Measurements from ENCODE around the gene ACVR1B. TPM values are rescaled to one million over a fixed set of nuclear protein-coding genes. Genes with fewer than 3 reads are reported as not detected.

Gene ACVR1B
- total RNA-seq, 1 donor = 17.1 TPM

- peak overlapping the region; percentile 64 for H3K4me3 ChIP-seq (ENCODE audit: low read depth, low read length)
- TF ChIP-seq, protein P1, sequence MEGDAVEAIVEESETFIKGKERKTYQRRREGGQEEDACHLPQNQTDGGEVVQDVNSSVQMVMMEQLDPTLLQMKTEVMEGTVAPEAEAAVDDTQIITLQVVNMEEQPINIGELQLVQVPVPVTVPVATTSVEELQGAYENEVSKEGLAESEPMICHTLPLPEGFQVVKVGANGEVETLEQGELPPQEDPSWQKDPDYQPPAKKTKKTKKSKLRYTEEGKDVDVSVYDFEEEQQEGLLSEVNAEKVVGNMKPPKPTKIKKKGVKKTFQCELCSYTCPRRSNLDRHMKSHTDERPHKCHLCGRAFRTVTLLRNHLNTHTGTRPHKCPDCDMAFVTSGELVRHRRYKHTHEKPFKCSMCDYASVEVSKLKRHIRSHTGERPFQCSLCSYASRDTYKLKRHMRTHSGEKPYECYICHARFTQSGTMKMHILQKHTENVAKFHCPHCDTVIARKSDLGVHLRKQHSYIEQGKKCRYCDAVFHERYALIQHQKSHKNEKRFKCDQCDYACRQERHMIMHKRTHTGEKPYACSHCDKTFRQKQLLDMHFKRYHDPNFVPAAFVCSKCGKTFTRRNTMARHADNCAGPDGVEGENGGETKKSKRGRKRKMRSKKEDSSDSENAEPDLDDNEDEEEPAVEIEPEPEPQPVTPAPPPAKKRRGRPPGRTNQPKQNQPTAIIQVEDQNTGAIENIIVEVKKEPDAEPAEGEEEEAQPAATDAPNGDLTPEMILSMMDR (IDR thresholded peaks at IDR 0.05; ENCODE audit: insufficient read depth, low read length) = no peak
- no peak for DNase-seq (ENCODE audit: low read depth)
Measured at GRCh38 chr12:52023976-52024688, 72.6 kb downstream of the ACVR1B start.

DNA sequence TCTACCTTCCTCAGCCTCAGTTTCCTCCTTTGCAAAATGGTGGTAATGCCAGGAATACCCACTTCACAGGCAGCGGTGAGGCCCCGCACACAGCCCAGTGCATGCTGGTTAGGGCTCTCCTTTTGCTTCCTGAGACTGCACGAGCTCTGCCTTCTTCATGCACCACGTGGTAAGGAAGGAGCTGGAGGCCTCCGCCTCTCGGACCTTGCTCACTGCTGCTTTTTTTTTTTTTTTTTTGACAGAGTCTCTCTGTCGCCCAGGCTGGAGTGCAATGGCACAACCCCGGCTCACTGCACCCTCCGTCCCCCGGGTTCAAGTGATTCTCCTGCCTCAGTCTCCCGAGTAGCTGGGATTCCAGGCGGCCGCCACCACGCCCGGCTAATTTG is 73.3 kb downstream of the ACVR1B start:
- DNase-seq (ENCODE audit: low read depth) = peak; percentile 50
- TF ChIP-seq, protein P1 (IDR thresholded peaks at IDR 0.05; ENCODE audit: insufficient read depth, low read length) = no peak
- no peak overlapping the region for H3K4me3 ChIP-seq (ENCODE audit: low read depth, low read length)

GRCh38 chr12:52026263-52026662 is 74.8 kb downstream of the ACVR1B start:
- DNase-seq (ENCODE audit: low read depth) = no peak
- TF ChIP-seq, protein P1 (IDR thresholded peaks at IDR 0.05; ENCODE audit: insufficient read depth, low read length) = no peak
- H3K4me3 ChIP-seq (ENCODE audit: low read depth, low read length) = no peak overlapping the region

DNA sequence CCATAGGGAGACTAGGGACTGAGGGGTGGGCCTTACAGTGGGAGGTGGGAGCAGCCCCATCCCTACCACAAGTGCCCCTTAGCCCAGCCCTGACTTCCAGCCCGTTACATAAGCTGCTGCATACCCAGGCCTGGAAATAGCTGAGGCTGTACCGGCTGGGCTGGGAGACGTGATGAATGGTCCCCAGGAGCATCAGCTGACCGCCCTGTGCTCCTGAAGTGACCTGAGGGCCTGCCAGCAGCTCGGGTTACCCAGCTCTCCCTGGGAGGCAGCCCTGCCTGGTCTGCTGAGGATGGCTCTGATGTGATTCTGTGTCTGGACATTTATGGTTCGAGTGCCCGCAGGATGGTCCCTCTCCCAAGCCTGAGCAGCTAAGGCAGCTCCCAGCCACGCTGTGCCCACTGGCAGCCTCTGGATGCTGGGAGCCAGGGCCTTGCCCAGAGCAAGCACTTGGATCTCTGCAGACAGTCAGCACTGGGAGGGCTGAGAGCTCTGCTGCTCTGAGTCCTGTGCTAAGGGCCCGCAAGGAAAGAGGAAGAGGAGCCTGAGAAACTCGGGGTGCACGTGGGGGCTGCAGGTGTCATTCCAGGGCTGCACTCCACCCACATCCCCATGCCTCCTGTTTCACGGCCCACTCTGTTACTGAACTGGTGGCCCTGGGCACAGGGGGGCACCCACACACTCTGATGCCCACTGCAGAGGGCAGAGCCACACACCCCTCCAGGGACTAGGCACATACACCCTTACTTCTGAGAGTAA is 75.8 kb downstream of the ACVR1B start:
- TF ChIP-seq, protein P1 (IDR thresholded peaks at IDR 0.05; ENCODE audit: insufficient read depth, low read length) = no peak
- H3K4me3 ChIP-seq (ENCODE audit: low read depth, low read length) = no peak overlapping the region
- DNase-seq (ENCODE audit: low read depth) = no peak

- peak; percentile 41 for DNase-seq (ENCODE audit: low read depth)
- TF ChIP-seq, protein P1 (IDR thresholded peaks at IDR 0.05; ENCODE audit: insufficient read depth, low read length) = no peak
- no peak overlapping the region for H3K4me3 ChIP-seq (ENCODE audit: low read depth, low read length)
Measured at GRCh38 chr12:52029685-52030084, 78.2 kb downstream of the ACVR1B start.

- TF ChIP-seq, protein P1 (IDR thresholded peaks at IDR 0.05; ENCODE audit: insufficient read depth, low read length) = no peak
Measured at GRCh38 chr12:52032446-52032803, 80.9 kb downstream of the ACVR1B start.

More at GRCh38 chr12:52032446-52032803, 80.9 kb downstream of the ACVR1B start:
- H3K4me3 ChIP-seq (ENCODE audit: low read depth, low read length) = peak overlapping the region; percentile 54
- peak; percentile 88 for DNase-seq (ENCODE audit: low read depth)

Data from fibroblast of the aortic adventitia (primary cell).